ENCODE results near the gene TCF20. TPM values are rescaled to one million over a fixed set of nuclear protein-coding genes. Genes with fewer than 3 reads are reported as not detected.

Gene TCF20
- total RNA-seq, 4 donors from 2014 or later, result 26.0 to 47.9 (median 41.8) TPM

DNA sequence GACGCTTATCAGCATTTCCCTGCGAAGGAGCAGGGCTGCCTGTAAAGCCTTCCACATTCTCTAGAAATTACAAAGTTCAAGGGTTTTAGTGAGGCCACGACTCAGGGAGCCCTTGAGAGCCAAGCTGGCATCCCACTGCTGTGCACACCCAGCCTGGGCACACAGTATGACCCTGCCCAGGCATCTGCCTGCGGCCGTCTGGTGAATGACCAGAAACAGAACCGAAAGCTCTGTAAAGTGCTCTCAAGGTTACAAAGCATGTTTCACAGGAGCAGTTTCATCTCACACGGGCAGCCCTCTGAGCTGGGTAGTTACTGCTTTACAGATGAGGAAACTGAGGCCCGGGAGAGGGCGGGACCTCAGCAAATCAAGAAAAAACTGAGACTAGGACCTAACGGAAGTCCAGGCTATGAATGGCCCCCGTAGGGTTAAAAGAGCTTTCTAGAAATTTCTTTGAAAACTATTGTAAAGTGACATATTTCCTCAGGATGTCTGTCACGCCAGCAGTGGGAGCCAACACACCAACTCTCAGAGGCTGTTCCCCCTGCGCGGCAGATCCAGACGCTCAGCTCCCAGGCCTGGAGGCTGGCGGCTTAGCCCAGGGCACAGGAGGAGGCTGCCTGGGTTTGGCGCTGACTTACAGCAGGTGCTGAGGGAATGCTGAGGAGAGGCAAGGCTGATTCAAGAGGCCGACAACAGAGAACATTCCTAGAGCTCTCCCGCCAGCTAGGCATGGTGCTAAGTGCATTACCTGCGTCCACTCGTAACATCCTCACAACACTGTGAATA is 7.7 kb upstream of the TCF20 start:
- Histone ChIP-seq H3K27ac (no peak overlapping the region), H3K4me1 (peaks cover 0 to 12% (median 2%) of the 10 kb centered on the region in 3 donors), H3K9me3 (no peaks in the 10 kb centered on the region), H3K27me3 (no peaks in the 10 kb centered on the region), H3K36me3 (no peaks in the 10 kb centered on the region), H3K4me3 (no peak overlapping the region)
- TF ChIP-seq, protein P1, sequence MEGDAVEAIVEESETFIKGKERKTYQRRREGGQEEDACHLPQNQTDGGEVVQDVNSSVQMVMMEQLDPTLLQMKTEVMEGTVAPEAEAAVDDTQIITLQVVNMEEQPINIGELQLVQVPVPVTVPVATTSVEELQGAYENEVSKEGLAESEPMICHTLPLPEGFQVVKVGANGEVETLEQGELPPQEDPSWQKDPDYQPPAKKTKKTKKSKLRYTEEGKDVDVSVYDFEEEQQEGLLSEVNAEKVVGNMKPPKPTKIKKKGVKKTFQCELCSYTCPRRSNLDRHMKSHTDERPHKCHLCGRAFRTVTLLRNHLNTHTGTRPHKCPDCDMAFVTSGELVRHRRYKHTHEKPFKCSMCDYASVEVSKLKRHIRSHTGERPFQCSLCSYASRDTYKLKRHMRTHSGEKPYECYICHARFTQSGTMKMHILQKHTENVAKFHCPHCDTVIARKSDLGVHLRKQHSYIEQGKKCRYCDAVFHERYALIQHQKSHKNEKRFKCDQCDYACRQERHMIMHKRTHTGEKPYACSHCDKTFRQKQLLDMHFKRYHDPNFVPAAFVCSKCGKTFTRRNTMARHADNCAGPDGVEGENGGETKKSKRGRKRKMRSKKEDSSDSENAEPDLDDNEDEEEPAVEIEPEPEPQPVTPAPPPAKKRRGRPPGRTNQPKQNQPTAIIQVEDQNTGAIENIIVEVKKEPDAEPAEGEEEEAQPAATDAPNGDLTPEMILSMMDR (IDR thresholded peaks at IDR 0.05), result peak in 1 of 4 experiments; percentile 8
- TF ChIP-seq EP300 (IDR thresholded peaks at IDR 0.05) (no peak), POLR2A (IDR thresholded peaks at IDR 0.05) (no peak), POLR2AphosphoS5 (IDR thresholded peaks at IDR 0.05) (no peak)
- no peak for ATAC-seq
- WGBS, 2 donors (ENCODE audit: low coverage in 1 of 2), result 25 to 56% methylated on average over 2 to 8 of the region's 21 CpGs

DNA sequence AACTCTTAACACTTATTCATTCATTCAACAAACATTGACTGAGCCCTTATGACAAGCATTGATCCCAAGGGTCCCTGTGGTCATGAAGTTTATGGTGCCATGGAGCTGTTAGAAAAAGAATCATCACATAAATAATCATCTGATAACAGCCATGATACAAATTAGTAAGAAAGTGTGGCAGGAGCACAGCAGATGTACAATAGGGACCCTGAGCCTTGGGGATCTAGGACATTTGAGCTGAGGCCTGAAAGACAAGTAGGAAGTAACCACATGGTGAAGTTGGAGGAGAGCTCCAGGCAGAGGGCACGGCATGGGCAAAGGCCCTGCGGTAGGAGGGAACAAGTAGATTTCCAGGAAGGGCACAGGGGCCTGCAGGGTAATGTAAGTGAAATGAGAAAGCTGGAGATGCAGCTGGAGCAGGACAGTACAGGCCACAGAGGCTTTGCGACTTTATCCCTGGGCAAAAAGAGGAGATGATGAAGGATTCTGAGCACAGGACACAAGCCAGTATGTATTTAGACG is 6.8 kb upstream of the TCF20 start:
- Histone ChIP-seq H3K36me3 (no peaks in the 10 kb centered on the region), H3K9me3 (no peaks in the 10 kb centered on the region), H3K27me3 (no peaks in the 10 kb centered on the region), H3K4me1 (peaks cover 0 to 3% (median 0%) of the 10 kb centered on the region in 3 donors), H3K4me3 (no peak overlapping the region), H3K27ac (no peak overlapping the region)
- no peak for ATAC-seq
- TF ChIP-seq, protein P1 (IDR thresholded peaks at IDR 0.05), result no peak
- TF ChIP-seq POLR2AphosphoS5 (IDR thresholded peaks at IDR 0.05) (no peak), POLR2A (IDR thresholded peaks at IDR 0.05) (no peak), EP300 (IDR thresholded peaks at IDR 0.05) (no peak)
- WGBS, 2 donors (ENCODE audit: low coverage in 1 of 2), result 97 to 98% methylated on average over 4 of the region's 4 CpGs

DNA sequence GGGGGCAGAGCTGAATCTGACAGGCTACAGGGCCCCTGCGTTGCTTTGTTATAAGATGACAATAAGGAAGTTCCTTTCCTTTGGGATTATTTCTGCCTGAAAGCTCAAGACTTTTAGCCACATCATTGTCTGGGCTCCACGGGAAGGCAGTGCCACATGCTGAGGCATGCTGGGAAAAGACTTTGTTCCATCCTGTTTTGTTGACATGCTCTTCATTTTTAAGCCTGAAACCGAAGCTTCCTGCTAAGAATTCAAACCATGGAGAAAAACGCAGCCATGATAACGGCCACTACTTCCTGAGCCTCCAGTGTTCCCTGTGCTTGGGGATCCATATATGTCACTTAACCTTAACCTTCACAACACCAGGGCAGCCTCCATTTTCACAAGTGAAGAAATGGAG is 5.5 kb upstream of the TCF20 start:
- Histone ChIP-seq H3K36me3 (no peaks in the 10 kb centered on the region), H3K9me3 (no peaks in the 10 kb centered on the region), H3K27me3 (no peaks in the 10 kb centered on the region), H3K4me3 (no peak overlapping the region), H3K27ac (no peak overlapping the region), H3K4me1 (peaks cover 0 to 3% (median 2%) of the 10 kb centered on the region in 3 donors)
- WGBS, 2 donors (ENCODE audit: low coverage in 1 of 2), result no CpG with 5 or more reads among the region's 5 CpGs
- ATAC-seq, result no peak
- TF ChIP-seq POLR2AphosphoS5 (IDR thresholded peaks at IDR 0.05) (no peak), POLR2A (IDR thresholded peaks at IDR 0.05) (no peak), EP300 (IDR thresholded peaks at IDR 0.05) (no peak)
- TF ChIP-seq, protein P1 (IDR thresholded peaks at IDR 0.05), result no peak

DNA sequence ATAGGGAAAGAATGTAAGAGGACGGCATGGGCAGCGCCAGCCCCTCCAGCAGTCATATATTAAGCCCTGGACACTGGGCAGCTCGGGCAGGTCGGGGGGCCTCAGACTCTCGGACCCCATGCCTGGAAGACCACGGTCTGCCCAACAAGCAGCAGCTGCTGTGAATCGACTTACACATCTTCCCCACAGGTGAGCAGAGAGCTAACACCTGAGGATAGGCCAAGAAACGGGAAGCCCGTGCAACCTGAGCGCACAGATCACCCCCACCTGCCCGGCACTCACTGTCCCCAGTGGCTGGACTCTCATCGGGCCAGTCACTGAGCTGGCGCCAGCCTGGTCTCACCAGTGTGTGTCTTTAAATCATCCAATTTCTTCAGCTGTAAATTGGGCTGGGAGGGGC is 4.7 kb upstream of the TCF20 start:
- no peaks in the 10 kb centered on the region for H3K27me3 ChIP-seq
- H3K4me3 ChIP-seq, result no peak overlapping the region
- H3K9me3 ChIP-seq, result no peaks in the 10 kb centered on the region
- TF ChIP-seq EP300 (IDR thresholded peaks at IDR 0.05), result no peak
- no peak for TF ChIP-seq POLR2A (IDR thresholded peaks at IDR 0.05)
- TF ChIP-seq, protein P1 (IDR thresholded peaks at IDR 0.05), result no peak
- TF ChIP-seq POLR2AphosphoS5 (IDR thresholded peaks at IDR 0.05), result no peak
- H3K4me1 ChIP-seq, result peaks cover 0 to 6% (median 5%) of the 10 kb centered on the region in 3 donors
- no peaks in the 10 kb centered on the region for H3K36me3 ChIP-seq
- ATAC-seq, result no peak
- 100% methylated on average over 2 of the region's 13 CpGs; no CpG with 5 or more reads in 1 of the 2 donors for WGBS, 2 donors (ENCODE audit: low coverage in 1 of 2)
- no peak overlapping the region for H3K27ac ChIP-seq

All from gastroesophageal sphincter (tissue), 4 donors.